Transverse colon (tissue), 4 donors: Measurements from ENCODE around the gene TEK. TPM values are rescaled to one million over a fixed set of nuclear protein-coding genes. Genes with fewer than 3 reads are reported as not detected.

Experiments
- DNase-seq: peaks from one replicate; pipeline ENCODE4 v3.0.0-alpha.2; 2019
- H3K27ac ChIP-seq, 4 donors: fragments of 200-600 bp; sonication (generic); 2 replicates each; pipeline ENCODE4 v1.5.1; 2016 to 2018; ENCODE audit warnings: inconsistent platforms in 4 of 4
- H3K27me3 ChIP-seq: fragments of 200-600 bp; sonication (generic); 2 replicates; pipeline ENCODE4 v1.5.1; 2017; ENCODE audit warnings: inconsistent platforms
- H3K36me3 ChIP-seq, 4 donors: fragments of 200-600 bp; sonication (generic); 2 replicates each; pipeline ENCODE4 v1.5.1; 2017 to 2019; ENCODE audit warnings: inconsistent platforms in 4 of 4
- H3K4me1 ChIP-seq, 4 donors: fragments of 200-600 bp; sonication (generic); 2 replicates each; pipeline ENCODE4 v1.5.1; 2017 to 2020; ENCODE audit warnings: inconsistent platforms in 4 of 4
- H3K4me3 ChIP-seq, 4 donors: fragments of 200-600 bp; sonication (generic); 1 replicate in 1 of 4; 2 replicates in 3 of 4; pipeline versions ENCODE4 v1.5.1 to v1.6.1; 2017 to 2019; ENCODE audit warnings: inconsistent platforms in 4 of 4
- H3K9me3 ChIP-seq, 2 donors: fragments of 200-600 bp; sonication (generic); 2 replicates each; pipeline ENCODE4 v1.5.1; 2017 to 2019; ENCODE audit warnings: inconsistent platforms in 2 of 2
- CTCF ChIP-seq, 5 experiments: fragments of 200-600 bp in 3 of 5; fragments of 450-650 bp in 2 of 5; sonication (generic) in 3 of 5; IDR thresholded peaks; 1 replicate in 2 of 5; 2 replicates in 3 of 5; pipeline ENCODE4 v1.5.1; 2016 to 2017; ENCODE audit warnings: antibody characterized with exemption in 5 of 5, inconsistent platforms in 3 of 5, mild to moderate bottlenecking in 2 of 5, moderate library complexity in 1 of 5
- EP300 ChIP-seq: sonication (generic); formaldehyde crosslinking; IDR thresholded peaks from one replicate; pipeline ENCODE4 v1.6.1; 2017; ENCODE audit warnings: antibody characterized with exemption, low read depth
- POLR2A ChIP-seq: fragments of 450-650 bp; IDR thresholded peaks from one replicate; pipeline ENCODE4 v1.6.1; 2016; ENCODE audit warnings: antibody characterized with exemption, mild to moderate bottlenecking, moderate library complexity
- POLR2AphosphoS5 ChIP-seq, 3 donors: sonication (generic); formaldehyde crosslinking; IDR thresholded peaks; one replicate each; pipeline ENCODE4 v1.6.1; 2016; ENCODE audit warnings: antibody characterized with exemption in 3 of 3
- WGBS, 2 donors: methylation state at CpG; one replicate each; pipeline ENCODE4 v1.1.5; 2018; ENCODE audit warnings: low coverage in 1 of 2; 5-methylcytosine and 5-hydroxymethylcytosine counted together
- in situ Hi-C, 4 donors: fragments of 200-750 bp; cut with MboI; loops; one replicate each; pipeline versions ENCODE4 v1.15.0 to v1.15.1; 2017; ENCODE audit warnings: low sequenced_read_pairs in 3 of 4, low pct_ligation_motif_present in 1 of 4, low pct_unique_long_range_greater_than_20kb in 1 of 4
- intact Hi-C: fragments of 100-400 bp; cut with DNase I; formaldehyde crosslinking; loops from one replicate; pipeline ENCODE4 v1.15.1; 2023; ENCODE audit warnings: low total_unique reads
- total RNA-seq, 4 donors: library from RNA; depleted of rRNA; stranded (reverse); fragments of >200 nt; gene quantifications; one replicate each; pipeline ENCODE4 v1.1.0, GENCODE V29; 2016

TEK gene
- total RNA-seq, 4 donors from 2014 or later = 1.5 to 4.0 (median 3.0) TPM

- H3K27ac ChIP-seq = peak overlapping the region; percentile 46 to 72 (median 62)
- no peaks in the 10 kb centered on the region for H3K36me3 ChIP-seq
- WGBS, 2 donors = 15 to 36% methylated on average over 4 of the region's 4 CpGs
- in situ Hi-C loops = no loop called here
- DNase-seq = peak; percentile 57
- intact Hi-C loops = no loop called here
- no peaks in the 10 kb centered on the region for H3K9me3 ChIP-seq
- no peak for TF ChIP-seq POLR2A
- TF ChIP-seq POLR2AphosphoS5 (IDR thresholded peaks at IDR 0.05) = peak; percentile 63 to 85 (median 85)
- H3K27me3 ChIP-seq = no peaks in the 10 kb centered on the region
- no peak overlapping the region for H3K4me3 ChIP-seq
- H3K4me1 ChIP-seq = peaks cover 6 to 29% (median 8%) of the 10 kb centered on the region in 4 donors
Observed at GRCh38 chr9:27125030-27125429, 16.0 kb downstream of the TEK start.

- intact Hi-C loops = no loop called here
Observed at GRCh38 chr9:27125936-27126335, 16.9 kb downstream of the TEK start.

GRCh38 chr9:27126670-27127069 lies 17.6 kb downstream of the TEK start:
- Histone ChIP-seq H3K36me3 (no peaks in the 10 kb centered on the region), H3K27me3 (no peaks in the 10 kb centered on the region), H3K4me1 (peaks cover 6 to 29% (median 8%) of the 10 kb centered on the region in 4 donors), H3K9me3 (no peaks in the 10 kb centered on the region), H3K4me3 (no peak overlapping the region), H3K27ac (peak overlapping the region in 3 of 4 donors; percentile 58 to 72 (median 65))
- WGBS, 2 donors = 57 to 71% methylated on average over 1 to 2 of the region's 2 CpGs
- no peak for DNase-seq
- intact Hi-C loops (no loop called here), in situ Hi-C loops (no loop called here)
- TF ChIP-seq CTCF (IDR thresholded peaks at IDR 0.05) (no peak), POLR2A (no peak), EP300 (peak; percentile 15), POLR2AphosphoS5 (IDR thresholded peaks at IDR 0.05) (peak; percentile 15 to 61 (median 39))

More at GRCh38 chr9:27125936-27126335, 16.9 kb downstream of the TEK start:
- DNase-seq = no peak
- Histone ChIP-seq H3K9me3 (no peaks in the 10 kb centered on the region), H3K36me3 (no peaks in the 10 kb centered on the region), H3K27ac (peak overlapping the region; percentile 46 to 72 (median 62)), H3K4me3 (no peak overlapping the region), H3K4me1 (peaks cover 6 to 29% (median 8%) of the 10 kb centered on the region in 4 donors), H3K27me3 (no peaks in the 10 kb centered on the region)
- 50 to 67% methylated on average over 2 to 5 of the region's 5 CpGs for WGBS, 2 donors
- no peak for TF ChIP-seq POLR2AphosphoS5 (IDR thresholded peaks at IDR 0.05)
- in situ Hi-C loops = no loop called here

- TF ChIP-seq POLR2AphosphoS5 (IDR thresholded peaks at IDR 0.05) (no peak), EP300 (no peak), POLR2A (no peak), CTCF (IDR thresholded peaks at IDR 0.05) (no peak)
- WGBS, 2 donors = 50 to 58% methylated on average over 1 of the region's 1 CpG
- no peak for DNase-seq
- in situ Hi-C loops (no loop called here), intact Hi-C loops (no loop called here)
- H3K27ac ChIP-seq = no peak overlapping the region
- no peak overlapping the region for H3K4me3 ChIP-seq
- no peaks in the 10 kb centered on the region for H3K36me3 ChIP-seq
- H3K9me3 ChIP-seq = no peaks in the 10 kb centered on the region
- H3K4me1 ChIP-seq = peaks cover 6 to 29% (median 8%) of the 10 kb centered on the region in 4 donors
- H3K27me3 ChIP-seq = no peaks in the 10 kb centered on the region
Observed at GRCh38 chr9:27129221-27129620, 20.2 kb downstream of the TEK start.

- no peaks in the 10 kb centered on the region for H3K27me3 ChIP-seq
- no peak for TF ChIP-seq EP300
- no peak for TF ChIP-seq POLR2AphosphoS5 (IDR thresholded peaks at IDR 0.05)
- no peak for TF ChIP-seq CTCF (IDR thresholded peaks at IDR 0.05)
- TF ChIP-seq POLR2A = no peak
- WGBS, 2 donors = 82 to 86% methylated on average over 3 to 4 of the region's 4 CpGs
- no peak for DNase-seq
- H3K4me3 ChIP-seq = no peak overlapping the region
- intact Hi-C loops = no loop called here
- in situ Hi-C loops = no loop called here
- H3K36me3 ChIP-seq = no peaks in the 10 kb centered on the region
- H3K27ac ChIP-seq = no peak overlapping the region
- H3K9me3 ChIP-seq = no peaks in the 10 kb centered on the region
- peaks cover 0 to 4% (median 0%) of the 10 kb centered on the region in 4 donors for H3K4me1 ChIP-seq
Observed at GRCh38 chr9:27131731-27132130, 22.7 kb downstream of the TEK start.
